Epithelial cell of prostate (primary cell): Measurements from ENCODE around the gene COL16A1.

ENCODE experiments used
- DNase-seq: peaks from one replicate; pipeline ENCODE4 v3.0.0-alpha.2; 2011; ENCODE audit warnings: low read depth, low spot score
- H3K27ac ChIP-seq: fragments of 450-650 bp; 2 replicates; pipeline ENCODE4 v1.5.1; 2017; ENCODE audit warnings: mild to moderate bottlenecking

COL16A1 gene

DNA sequence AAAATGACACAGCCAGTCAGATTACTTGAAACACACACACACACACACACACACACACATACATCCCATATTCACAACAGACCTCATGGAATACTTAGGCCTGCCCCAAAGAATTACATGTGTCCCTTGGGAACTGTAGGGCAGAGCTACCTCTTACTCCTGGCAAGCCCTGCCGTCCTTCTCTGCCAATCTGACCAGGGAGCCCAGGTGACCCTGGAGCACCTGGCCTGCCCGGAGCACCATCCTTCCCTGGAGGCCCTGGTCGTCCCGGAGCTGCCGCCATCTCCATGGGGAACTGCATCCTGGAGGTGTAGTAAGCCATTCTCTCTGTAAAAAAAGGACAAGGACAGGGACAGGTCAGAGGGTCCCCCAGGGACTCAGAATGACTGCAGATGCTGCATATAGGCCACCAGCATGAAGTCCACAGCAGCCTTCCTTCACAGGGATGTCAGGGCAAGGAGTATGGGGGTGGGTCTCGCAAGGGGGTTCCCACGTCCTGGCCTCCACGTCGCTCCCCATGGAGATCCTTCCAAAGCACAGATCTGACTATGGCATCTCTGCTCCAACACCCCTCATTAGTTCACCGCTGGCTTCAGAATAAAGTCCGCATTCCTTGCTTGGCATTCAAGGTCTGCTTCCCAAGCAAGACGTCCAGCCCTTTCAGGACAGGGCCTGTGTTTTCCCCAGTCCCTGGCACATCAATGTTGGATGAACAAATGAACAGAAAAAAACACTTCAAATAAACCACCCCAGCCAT is 49.9 kb downstream of the COL16A1 start:
- no peak for DNase-seq
- no peak overlapping the region for H3K27ac ChIP-seq

DNA sequence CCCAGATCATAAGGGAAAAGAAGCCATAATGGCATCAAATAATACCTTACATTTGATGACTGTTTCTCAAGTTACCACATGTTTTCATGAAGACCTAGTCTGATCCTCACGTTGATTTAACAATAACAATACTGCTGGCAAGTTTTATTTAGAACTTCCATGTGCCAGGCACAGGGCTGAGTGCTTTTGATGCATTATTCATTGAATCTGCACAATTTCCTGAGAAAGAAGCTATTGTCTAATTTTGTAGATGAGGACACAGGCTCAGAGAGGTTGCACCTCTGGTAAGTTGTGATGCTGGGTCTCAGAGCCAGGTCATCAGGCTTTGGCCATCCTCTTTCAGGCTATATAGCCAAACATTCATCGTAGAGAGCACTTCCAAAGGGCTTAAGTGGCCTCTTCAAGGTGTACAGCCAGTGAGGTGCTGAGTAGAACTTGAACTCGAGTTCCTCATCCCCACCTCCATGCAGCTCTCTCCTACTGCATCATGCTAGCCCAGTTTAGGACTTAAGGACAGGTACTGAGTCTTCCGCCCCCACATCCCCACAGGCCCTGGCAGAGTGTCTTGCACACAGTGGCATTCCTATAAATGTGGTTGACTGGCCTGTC is 50.8 kb downstream of the COL16A1 start:
- H3K27ac ChIP-seq, result no peak overlapping the region

DNA sequence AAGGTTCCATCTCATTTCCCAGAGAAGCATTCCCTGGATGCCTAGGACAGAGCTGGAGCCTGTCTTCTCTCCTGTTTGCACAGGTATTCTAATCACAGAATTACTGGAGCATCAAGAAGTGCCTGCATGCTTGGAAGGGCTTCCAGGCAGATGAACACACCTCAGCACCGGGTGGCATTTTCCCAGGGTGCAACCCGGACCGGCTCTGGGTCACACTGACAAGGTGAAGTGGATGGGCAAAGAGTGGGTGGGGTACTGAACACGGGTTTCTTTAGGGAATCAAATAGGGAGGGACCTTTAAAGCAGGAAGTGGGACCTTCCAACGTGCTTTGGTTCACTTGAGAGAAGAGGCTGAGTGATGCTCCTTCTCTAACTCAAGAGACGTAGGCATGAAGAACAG is 52.1 kb downstream of the COL16A1 start:
- no peak for DNase-seq
- no peak overlapping the region for H3K27ac ChIP-seq

More for the DNA sequence above, 50.8 kb downstream of the COL16A1 start:
- no peak for DNase-seq

DNA sequence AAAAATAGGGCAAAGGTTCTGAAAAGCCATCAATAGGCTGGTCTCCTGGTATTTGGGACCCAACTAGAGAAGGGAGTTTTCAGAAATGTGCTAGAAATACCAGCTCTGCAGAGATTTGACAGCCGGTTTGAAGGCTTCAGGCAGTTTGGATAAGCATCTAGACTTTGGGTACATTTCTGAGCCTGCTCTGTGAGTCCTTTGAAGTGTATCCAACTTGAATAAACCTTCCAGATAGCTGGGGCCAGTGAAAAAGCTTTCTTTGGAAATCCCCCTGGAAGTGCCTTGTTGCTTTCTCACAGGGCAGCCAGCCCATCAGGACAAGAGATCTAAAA is 52.8 kb downstream of the COL16A1 start:
- DNase-seq, result no peak
- H3K27ac ChIP-seq, result no peak overlapping the region

DNA sequence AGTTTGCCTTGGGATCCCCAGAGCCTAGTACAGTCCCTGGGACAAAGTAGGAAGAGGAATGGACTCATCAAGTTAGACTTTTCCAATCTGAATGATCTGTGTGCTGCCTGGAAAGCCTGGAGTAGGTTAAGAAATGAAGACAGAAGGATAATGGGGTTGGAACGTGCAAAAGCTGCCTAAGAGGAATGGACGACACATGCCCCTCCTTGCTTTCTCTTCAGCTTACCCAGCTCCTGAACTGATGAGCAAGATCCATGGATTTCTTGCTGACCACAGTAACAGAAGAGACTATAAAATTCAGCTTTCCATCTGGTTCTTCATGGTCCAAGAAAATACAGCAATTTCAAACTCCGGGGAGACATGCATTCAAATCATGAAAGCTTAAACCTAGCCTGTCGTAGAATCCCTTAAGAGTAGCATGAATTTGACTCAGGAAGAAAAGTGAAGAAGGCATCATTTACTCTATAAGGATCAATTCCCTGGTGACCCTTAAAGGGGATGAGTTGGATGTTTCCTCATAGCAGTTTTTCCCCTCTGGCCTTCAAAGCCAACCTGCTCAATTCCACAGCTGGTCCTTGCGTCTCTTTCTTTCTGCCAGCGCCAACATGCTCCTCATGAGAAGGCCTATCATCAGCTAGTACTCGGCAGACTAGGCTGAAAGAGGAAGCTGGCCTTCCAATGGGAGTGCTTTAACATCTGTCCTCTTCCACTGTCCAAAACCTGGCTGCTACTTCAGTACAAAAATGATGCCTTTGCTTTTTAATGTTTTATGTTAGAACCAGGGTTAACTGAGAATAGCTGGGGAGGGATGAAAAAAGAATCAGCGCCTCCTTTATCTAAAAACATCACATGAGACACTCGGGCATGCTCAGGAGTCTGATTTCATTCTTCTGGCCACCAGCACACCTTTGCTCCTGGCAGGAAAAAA is 53.4 kb downstream of the COL16A1 start:
- H3K27ac ChIP-seq, result no peak overlapping the region
- no peak for DNase-seq

DNA sequence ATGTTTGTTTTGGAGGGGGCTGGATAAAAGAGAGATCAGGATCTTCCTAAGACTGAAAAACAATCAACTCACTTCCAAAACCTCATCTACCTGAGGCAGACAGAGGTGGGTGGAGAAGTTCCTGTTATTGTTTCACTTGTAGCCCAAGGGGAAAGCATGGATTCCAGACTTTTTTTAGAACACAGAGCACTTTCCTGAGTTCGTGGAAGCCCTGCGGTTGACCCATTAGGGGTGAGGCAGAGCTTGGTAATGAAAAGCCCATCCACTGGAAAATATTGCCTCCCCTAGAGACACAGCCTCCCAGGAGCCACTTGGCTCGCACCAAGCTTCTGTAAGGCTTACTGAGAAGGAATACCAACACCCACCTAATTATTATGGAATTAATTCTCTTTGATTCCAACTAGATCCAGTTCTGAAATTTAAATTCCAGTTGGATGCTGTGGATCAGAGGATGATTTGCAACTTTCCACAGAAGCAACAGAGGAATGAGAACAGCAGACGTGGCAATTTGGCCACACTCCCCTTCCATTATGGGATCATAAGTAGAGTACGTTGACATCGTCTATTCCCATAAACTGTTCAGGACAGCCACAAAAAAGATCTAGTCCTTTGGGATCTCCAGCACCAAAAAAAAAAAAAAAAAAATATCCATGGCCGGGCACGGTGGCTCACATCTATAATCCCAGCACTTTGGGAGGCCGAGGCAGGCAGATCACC is 55.0 kb downstream of the COL16A1 start:
- DNase-seq, result no peak
- H3K27ac ChIP-seq, result no peak overlapping the region

DNA sequence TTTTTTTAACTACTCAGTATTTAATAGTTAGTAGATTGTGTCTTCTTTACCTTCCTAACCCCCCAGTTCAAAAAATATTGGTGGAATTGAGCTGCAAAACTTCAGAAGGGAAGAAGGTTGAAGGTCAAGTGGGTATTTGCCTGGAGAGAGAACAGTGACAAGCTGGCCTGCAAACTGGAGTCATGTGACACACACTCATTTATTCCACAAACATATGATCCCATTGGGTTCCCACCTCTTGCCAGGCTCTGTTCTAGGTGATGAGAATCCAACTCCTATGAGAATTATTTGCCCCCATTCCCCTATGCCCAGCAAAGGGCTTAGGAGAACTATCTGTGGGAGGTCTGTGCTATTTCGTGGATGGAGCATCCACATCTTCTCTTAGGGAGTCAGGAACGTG is 55.6 kb downstream of the COL16A1 start:
- no peak overlapping the region for H3K27ac ChIP-seq
- no peak for DNase-seq

DNA sequence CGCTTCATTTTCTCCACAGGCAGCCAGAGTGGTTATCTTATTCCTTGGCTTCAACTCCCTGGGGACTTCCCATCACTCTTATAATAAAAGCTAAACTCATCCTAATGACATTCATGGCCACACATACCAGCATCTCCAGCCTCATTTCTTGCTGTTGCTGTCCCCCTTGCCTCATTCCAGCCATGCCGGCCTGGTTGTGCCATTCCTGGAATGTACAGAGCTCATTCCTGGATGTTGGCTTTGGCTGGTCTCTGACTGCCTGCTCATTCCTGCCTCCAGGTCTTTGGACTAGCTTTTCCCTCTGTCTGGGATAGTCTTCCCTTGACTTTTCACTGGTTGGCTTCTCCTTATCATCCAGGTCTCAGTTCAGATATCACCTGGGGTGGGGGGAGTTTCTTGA is 56.7 kb downstream of the COL16A1 start:
- DNase-seq, result no peak
- no peak overlapping the region for H3K27ac ChIP-seq

DNA sequence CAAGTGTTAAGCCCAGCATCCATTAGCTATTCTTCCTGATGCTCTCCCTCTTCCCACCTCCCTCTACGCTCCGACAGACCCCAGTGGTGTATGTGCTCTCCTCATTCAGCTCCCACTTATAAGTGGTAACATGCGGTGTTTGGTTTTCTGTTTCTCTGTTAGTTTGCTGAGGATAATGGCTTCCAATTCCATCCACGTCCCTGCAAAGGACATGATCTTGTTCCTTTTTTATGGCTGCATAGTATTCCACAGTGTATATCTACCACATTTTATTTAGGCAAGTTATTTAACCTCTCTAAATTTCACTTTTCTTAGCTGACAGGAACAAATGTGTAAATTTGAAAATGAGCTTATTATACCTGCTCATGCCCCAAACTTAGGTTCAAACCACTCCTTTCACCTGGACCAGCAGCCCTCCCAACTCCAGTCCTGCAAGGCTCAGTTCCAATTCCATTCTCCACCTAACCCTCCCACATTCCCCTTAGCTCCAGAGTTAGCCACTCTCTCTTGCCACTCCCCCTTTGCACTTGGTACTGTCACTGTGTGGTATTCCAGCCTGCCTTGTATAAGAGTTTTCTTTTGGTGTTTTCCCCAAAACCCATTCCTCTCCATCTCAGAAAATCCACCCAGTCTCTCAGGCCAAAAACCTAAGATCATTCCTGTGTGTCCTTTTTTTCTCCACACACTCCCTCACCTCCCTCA is 57.4 kb downstream of the COL16A1 start:
- no peak for DNase-seq
- no peak overlapping the region for H3K27ac ChIP-seq

DNA sequence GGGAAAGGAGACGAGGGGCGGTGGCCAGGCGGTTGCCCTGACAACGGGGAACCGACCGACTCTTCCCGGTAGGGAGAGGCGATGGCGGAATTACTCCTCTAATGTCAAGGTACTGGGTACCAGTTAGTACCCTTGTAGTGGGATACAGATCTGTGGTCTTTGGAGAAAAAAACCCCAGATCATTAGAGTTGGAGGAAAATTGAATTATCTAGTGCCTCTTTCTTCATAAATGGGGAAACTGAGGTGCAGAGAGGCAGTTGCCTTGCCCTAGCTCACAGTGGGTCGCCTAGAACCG is 58.6 kb downstream of the COL16A1 start:
- no peak for DNase-seq

DNA sequence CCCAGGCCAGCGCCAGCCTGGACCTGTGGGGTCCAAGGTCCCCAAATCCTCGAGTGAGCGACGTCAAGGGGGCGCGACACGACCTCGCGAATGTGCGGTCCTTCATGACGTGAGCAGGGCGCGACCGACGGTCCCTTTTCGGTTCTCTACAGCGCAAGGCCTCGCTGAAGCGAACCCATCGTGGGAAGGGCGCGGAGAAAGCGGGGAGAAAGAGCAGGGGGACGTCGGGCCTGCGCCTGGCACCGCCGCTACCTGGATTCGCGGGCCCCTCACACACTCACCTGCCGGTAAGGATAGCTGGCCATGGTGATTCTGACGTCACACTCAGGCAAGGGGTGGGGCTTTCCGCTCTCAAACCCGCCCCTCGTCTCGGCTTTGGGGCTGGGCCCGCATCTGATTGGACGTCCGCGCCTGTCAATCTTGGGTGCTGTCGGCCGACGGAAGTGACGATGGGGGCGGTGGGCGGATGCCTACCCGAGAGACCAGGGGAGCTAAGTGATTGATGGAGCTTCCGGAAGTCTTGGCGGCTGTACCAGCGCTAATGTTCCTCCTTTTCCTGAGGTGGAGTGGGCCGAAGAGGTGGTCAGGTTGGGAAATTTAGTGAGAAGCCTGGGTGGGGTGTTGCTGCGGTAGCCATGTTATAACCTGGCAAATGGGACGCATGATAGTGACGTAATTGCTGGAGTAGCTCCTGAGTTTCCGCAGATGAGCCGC is 59.1 kb downstream of the COL16A1 start, which contains the start of gene PEF1:
PEF1 (minus strand) TSS at position 317 of the 714 bp plus-strand sequence; CDS start at position 305, 12 bp downstream.
- DNase-seq, result peak; percentile 79
- H3K27ac ChIP-seq, result peak within 1 kb of the TSS; percentile 95

More for the DNA sequence above, 58.6 kb downstream of the COL16A1 start:
- peak overlapping the region; percentile 95 for H3K27ac ChIP-seq

DNA sequence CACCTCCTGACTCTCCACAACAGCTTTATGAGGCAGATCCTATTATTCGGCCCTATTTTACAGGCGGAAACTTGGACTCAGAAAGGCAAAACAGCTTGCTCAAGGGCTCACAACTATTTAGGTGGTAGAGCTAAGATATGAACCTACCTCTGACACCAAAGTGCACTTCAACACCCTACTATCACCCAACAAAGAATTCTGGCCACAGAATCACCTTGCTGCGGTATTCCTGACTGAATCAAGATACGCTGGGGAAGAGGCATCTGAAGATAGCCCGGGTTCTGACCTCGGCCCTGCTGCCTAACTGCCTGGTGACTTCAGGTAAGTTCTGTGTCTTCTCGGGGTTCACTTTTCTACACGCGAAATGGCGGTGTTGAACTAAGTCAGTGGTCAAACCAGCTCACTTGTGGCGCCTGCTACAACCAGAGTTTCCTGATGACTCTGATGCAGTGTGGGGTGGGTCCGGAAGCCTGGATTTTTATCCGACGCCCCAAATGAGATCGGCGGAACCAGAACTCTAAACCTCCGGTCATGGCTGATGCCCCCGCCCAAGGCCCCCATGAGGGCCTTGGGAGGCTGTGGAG is 59.7 kb downstream of the COL16A1 start:
- H3K27ac ChIP-seq, result peak overlapping the region; percentile 95
- no peak for DNase-seq

DNA sequence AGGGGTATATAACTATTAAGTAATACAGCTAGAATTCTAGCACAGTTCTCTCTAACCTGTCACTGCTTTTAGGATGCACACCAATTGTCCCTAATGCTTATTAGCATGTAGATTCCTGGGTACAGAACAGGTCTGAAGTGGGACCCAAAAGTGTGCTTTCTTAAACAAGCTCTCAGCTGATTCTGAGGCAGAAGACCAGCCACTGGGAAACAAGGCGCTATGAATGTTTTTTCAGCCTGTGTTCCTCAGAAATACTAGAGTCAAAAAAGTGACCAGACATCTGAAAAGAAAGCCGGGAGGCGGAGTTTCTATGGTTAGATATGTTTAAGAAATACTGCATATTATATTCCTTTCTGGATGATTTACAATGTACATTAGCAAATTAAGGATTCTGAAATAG is 60.9 kb downstream of the COL16A1 start:
- no peak for DNase-seq
- H3K27ac ChIP-seq, result no peak overlapping the region

DNA sequence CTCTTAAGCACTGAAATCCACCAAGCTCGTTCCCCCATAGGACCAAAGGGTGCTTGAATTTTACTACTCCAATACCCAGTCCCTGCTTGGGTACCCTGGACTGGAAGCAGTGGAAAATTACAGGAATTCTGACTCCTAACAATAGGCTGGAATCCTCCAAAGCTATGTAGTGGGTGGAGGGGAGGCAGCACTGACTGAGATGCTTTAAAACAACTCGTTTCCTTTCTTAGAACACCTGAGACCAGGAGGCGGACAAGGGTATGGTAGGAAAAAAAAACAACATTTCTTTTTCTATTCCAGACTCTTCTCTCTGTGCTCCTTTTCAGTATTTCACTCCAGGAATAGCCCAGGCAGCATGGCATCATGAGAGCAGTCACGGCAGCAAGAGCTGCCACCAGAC is 61.5 kb downstream of the COL16A1 start:
- DNase-seq, result no peak
- no peak overlapping the region for H3K27ac ChIP-seq

DNA sequence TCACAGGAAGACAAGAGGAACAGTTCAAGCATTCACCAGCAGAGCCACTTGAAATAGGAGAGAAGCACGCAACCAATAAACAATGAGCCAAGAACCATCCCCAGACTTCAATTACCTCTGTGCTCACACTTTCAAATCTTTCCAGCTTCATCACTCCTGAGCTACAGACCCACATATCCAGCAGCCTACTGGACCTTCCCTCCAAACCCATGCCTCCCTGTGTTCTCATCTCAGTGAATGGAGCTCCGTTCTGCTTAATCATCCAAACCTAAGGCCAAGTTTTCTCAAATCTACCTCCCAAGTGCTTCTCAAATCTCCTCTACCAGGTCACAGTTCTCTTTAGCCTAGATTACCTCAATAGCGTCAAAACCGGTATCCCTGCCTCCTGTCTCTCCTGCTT is 62.9 kb downstream of the COL16A1 start:
- peak overlapping the region; percentile 83 for H3K27ac ChIP-seq
- no peak for DNase-seq

DNA sequence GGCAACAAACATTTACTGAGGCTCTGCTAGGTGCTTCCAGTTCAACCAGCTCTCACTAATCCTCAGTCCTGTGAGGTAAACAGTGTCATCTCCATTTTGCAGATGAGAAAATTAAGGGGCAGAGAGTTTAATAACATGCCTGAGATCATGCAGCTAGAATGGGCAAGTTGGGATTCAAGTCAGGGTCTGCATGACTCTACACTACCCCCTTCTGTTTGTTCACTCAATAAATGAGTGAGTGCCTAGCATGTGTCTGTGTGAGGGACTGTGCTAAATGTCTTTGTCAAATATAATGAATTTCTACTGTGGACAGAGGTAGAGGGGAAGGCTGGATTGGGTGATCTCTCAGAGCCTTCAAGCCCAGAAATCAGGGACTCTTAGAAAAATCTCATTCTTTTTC is 63.6 kb downstream of the COL16A1 start:
- H3K27ac ChIP-seq, result peak overlapping the region; percentile 83
- DNase-seq, result no peak

DNA sequence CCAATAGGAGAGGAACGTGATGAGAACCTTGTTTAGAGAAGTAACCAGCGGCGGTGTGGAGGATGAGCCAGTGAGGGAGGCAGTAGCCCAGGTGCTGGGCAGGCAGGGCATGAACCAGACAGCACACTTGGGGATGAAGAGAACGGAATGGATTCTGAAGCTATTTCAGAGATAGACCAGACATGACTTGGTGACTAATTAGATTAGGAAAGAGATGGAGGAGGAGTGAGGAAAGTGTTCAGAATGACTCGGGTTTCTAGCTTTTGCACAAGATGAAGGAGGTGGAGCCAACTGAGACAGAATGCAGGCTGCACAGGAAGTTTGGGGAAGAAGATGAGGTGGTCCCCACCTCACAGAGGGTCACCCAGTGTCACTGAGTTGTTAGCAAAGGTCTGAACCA is 64.3 kb downstream of the COL16A1 start:
- DNase-seq, result peak; percentile 33
- peak overlapping the region; percentile 83 for H3K27ac ChIP-seq

DNA sequence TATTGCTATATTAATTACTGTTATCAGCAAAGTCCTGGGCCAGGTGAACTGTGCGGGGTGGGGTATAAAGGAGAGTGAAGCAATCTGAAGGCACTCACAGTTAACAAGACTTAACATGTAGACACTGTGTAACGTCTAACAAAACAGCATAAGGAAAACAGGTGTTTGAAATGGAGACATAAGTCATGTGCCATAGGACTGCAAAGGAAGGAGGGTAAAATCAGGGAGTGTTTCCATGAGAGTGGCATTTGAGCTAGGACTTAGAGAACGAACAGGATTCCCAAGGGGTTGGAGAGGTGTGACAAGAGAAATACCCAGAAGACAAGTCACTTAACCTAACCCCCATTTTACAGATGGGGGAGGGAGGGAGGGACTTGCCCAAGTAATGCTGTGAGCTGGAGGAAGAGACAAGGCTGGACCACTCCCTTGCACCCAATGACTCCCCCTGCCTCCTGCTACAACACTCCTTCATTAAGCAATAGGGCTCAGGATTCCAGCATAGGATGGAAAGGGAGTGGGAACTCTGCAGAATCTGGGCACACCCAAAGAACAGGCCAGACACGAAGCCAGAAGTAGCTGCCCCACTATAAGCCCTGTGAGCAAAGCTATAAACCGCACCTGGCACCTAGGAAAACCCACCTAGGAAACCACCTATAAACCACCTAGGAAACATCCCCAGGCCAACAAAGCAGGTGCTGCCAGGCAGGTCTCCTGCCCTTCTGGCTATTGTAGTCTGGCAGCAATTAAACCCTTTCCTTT is 65.7 kb downstream of the COL16A1 start:
- H3K27ac ChIP-seq, result peak overlapping the region; percentile 83
- DNase-seq, result peak; percentile 67
